GM23248 (cell line): ENCODE measurements around the gene CELA3A.

Experiments used
- EZH2 ChIP-seq: fragments of 200-600 bp; sonication (generic); IDR thresholded peaks from 2 replicates; pipeline ENCODE4 v1.6.1; 2018; ENCODE audit warnings: antibody characterized with exemption, mild to moderate bottlenecking; ENCODE audit not compliant: insufficient read depth, poor library complexity, severe bottlenecking
- EZH2phosphoT487 ChIP-seq: fragments of 200-600 bp; sonication (generic); IDR thresholded peaks from 2 replicates; pipeline ENCODE4 v1.6.1; 2018; ENCODE audit warnings: antibody characterized with exemption, moderate library complexity, mild to moderate bottlenecking, low read depth; ENCODE audit not compliant: insufficient read depth

GRCh38 chr1:22053017-22053860 lies 51.8 kb downstream of the CELA3A start:
- no peak for TF ChIP-seq EZH2
- TF ChIP-seq EZH2phosphoT487 = no peak
